Osteoblast (primary cell): ENCODE data around the gene HDAC4. TPM values are rescaled to one million over a fixed set of nuclear protein-coding genes. Genes with fewer than 3 reads are reported as not detected.

ENCODE experiments used
- DNase-seq: peaks from one replicate; pipeline ENCODE4 v3.0.0; 2011; ENCODE audit warnings: low spot score, mixed read lengths; ENCODE audit not compliant: insufficient read length; ENCODE audit errors: missing footprints
- H2AFZ ChIP-seq: 2 replicates; pipeline ENCODE4 v1.6.0; 2011; ENCODE audit warnings: mild to moderate bottlenecking, low read length
- H3K27ac ChIP-seq: 2 replicates; pipeline ENCODE4 v1.5.1; 2011; ENCODE audit warnings: mild to moderate bottlenecking, low read depth, low read length, moderate library complexity
- H3K27me3 ChIP-seq: 2 replicates; pipeline ENCODE4 v1.6.0; 2012; ENCODE audit warnings: mild to moderate bottlenecking, control low read depth, inconsistent platforms, low read length, moderate library complexity; ENCODE audit not compliant: insufficient read depth
- H3K36me3 ChIP-seq: 2 replicates; pipeline ENCODE4 v1.5.1; 2011; ENCODE audit warnings: mild to moderate bottlenecking, low read length, control low read depth, moderate library complexity; ENCODE audit not compliant: insufficient read depth
- H3K4me1 ChIP-seq: 2 replicates; pipeline ENCODE4 v1.5.1; 2011; ENCODE audit warnings: mild to moderate bottlenecking, low read length, control low read depth, moderate library complexity; ENCODE audit not compliant: insufficient read depth
- H3K4me2 ChIP-seq: 2 replicates; pipeline ENCODE4 v1.6.0; 2011; ENCODE audit warnings: mild to moderate bottlenecking, low read length; ENCODE audit not compliant: insufficient read depth
- H3K4me3 ChIP-seq: fragments of 200-600 bp; sonication (generic); 3 replicates; pipeline ENCODE4 v1.5.1; 2012; ENCODE audit warnings: mild to moderate bottlenecking, low read length, inconsistent platforms; ENCODE audit not compliant: insufficient read depth
- H3K79me2 ChIP-seq: 2 replicates; pipeline ENCODE4 v1.6.0; 2012; ENCODE audit warnings: mild to moderate bottlenecking, low read length, control low read depth, inconsistent platforms; ENCODE audit not compliant: insufficient read depth
- H3K9me3 ChIP-seq: 2 replicates; pipeline ENCODE4 v1.5.1; 2011; ENCODE audit warnings: low read depth, low read length, control low read depth
- H4K20me1 ChIP-seq: 2 replicates; pipeline ENCODE4 v1.6.0; 2012; ENCODE audit warnings: mild to moderate bottlenecking, low read length, control low read depth; ENCODE audit not compliant: insufficient read depth
- total RNA-seq: library from RNA; depleted of rRNA; stranded (reverse); fragments of >200 nt; gene quantifications from 2 replicates; pipeline ENCODE4 v1.2.3, GENCODE V29; 2012
- TF ChIP-seq, protein P1 (sequence below): IDR thresholded peaks from 2 replicates; pipeline ENCODE4 v1.5.1; 2011; ENCODE audit warnings: mild to moderate bottlenecking, low read depth, low read length, moderate library complexity; ENCODE audit errors: extremely low read depth

Gene HDAC4
- total RNA-seq, 1 donor: 30.8 TPM

DNA sequence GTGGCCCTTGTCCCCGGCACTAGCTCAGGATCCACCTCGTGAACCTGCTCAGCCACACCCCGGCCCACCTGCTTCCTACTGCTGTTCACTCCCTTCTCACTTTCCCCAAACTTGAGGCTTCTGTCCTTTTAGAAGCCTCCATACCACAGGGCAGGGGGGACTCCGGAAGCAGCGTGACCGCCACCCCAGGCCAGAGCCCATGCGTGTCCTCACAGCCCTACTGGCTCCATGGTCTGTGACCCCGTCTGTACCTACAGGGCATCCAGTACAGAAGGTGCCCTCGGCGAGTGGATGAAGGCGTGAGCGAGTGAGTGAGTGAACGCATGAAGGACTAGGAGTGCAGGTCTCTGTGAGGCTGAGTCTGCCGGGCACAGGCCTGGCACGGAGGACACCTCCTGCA, 299.7 kb downstream of the HDAC4 start:
- DNase-seq: peak; percentile 81
- Histone ChIP-seq H4K20me1 (no peaks in the 10 kb centered on the region), H3K36me3 (peaks cover 5% of the 10 kb centered on the region), H2AFZ (no peak overlapping the region), H3K79me2 (no peaks in the 10 kb centered on the region), H3K27ac (no peak overlapping the region), H3K4me1 (no peaks in the 10 kb centered on the region), H3K9me3 (no peaks in the 10 kb centered on the region), H3K4me3 (no peak overlapping the region), H3K27me3 (no peaks in the 10 kb centered on the region), H3K4me2 (no peak overlapping the region)
- TF ChIP-seq, protein P1, sequence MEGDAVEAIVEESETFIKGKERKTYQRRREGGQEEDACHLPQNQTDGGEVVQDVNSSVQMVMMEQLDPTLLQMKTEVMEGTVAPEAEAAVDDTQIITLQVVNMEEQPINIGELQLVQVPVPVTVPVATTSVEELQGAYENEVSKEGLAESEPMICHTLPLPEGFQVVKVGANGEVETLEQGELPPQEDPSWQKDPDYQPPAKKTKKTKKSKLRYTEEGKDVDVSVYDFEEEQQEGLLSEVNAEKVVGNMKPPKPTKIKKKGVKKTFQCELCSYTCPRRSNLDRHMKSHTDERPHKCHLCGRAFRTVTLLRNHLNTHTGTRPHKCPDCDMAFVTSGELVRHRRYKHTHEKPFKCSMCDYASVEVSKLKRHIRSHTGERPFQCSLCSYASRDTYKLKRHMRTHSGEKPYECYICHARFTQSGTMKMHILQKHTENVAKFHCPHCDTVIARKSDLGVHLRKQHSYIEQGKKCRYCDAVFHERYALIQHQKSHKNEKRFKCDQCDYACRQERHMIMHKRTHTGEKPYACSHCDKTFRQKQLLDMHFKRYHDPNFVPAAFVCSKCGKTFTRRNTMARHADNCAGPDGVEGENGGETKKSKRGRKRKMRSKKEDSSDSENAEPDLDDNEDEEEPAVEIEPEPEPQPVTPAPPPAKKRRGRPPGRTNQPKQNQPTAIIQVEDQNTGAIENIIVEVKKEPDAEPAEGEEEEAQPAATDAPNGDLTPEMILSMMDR: no peak

DNA sequence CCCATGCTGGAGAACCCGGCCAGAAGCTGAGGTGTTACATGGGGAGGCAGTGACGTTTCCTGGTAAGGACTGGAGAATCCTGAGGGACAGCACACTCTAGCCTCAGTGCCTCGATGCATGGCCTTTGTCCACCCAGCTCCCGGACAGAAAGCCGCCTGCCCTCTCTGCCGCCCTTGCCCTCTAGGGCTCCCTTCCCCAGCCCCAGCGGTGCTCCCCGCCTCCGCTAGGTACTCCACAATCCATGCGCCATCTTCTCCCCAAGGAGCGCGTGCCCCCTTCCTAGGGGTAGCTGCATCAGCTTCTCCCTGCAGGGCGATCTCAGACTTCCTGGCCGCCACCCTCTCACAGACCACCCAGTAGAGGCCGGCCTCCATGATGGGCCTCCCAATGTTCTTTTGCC, 301.3 kb downstream of the HDAC4 start:
- H3K4me1 ChIP-seq: no peaks in the 10 kb centered on the region
- H3K27me3 ChIP-seq: no peaks in the 10 kb centered on the region
- no peaks in the 10 kb centered on the region for H4K20me1 ChIP-seq
- H3K4me2 ChIP-seq: no peak overlapping the region
- peaks cover 5% of the 10 kb centered on the region for H3K36me3 ChIP-seq
- no peak overlapping the region for H3K27ac ChIP-seq
- DNase-seq: no peak
- no peaks in the 10 kb centered on the region for H3K79me2 ChIP-seq
- no peak overlapping the region for H3K4me3 ChIP-seq
- no peaks in the 10 kb centered on the region for H3K9me3 ChIP-seq
- TF ChIP-seq, protein P1: no peak
- H2AFZ ChIP-seq: no peak overlapping the region

DNA sequence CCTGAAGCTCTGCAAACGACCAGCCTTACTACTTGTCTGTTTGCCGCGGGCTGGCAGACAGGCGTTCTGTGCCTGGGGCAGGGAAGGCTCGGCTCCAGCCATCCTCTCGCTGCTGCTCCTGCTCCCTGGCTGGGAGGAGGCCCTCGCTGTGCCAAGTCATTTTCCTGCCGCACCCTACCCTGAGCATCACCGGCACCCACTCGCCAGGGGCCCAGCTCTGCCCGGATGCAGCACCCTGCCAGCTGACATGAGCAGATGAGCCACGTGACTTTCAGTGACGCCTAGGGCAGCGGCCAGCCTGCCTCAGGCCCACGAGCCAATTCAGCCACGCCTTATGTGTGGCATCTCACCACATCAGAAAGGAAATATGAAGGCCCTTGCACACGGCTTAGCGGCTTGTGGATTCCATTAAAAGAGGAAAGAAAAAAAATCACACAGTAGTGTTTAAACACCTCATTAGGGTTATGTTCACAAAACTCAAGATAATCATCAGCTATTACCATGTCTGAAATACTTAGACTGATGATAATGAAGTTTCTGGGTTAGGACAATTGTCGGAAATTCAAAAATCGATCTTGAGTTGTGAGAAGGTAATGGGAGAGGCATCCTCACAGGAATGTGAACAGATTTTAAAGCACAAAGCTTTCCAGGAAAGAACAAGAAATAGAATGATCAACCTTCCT, 302.4 kb downstream of the HDAC4 start:
- TF ChIP-seq, protein P1: no peak
- no peak overlapping the region for H2AFZ ChIP-seq
- no peaks in the 10 kb centered on the region for H3K79me2 ChIP-seq
- no peaks in the 10 kb centered on the region for H3K27me3 ChIP-seq
- no peak overlapping the region for H3K4me2 ChIP-seq
- no peaks in the 10 kb centered on the region for H3K9me3 ChIP-seq
- no peaks in the 10 kb centered on the region for H3K4me1 ChIP-seq
- H4K20me1 ChIP-seq: no peaks in the 10 kb centered on the region
- H3K36me3 ChIP-seq: peaks cover 5% of the 10 kb centered on the region
- no peak overlapping the region for H3K27ac ChIP-seq
- DNase-seq: peak; percentile 90
- H3K4me3 ChIP-seq: no peak overlapping the region

DNA sequence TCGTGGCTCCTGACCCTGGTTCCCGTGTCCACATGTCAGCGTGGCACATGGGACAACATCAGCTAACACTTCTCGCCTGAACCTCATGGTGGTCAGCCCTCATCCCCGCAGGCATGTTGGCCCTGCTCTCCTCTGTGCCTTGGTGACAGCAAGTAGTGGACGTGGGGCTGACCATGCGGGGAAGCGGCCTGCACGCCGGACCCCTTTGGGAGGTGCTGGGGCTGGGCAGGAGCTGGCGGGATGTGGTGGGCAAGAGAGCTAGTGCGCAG, 303.5 kb downstream of the HDAC4 start:
- Histone ChIP-seq H2AFZ (no peak overlapping the region), H3K27ac (no peak overlapping the region), H3K4me1 (no peaks in the 10 kb centered on the region), H3K4me3 (no peak overlapping the region), H3K4me2 (no peak overlapping the region), H4K20me1 (no peaks in the 10 kb centered on the region), H3K79me2 (no peaks in the 10 kb centered on the region), H3K9me3 (no peaks in the 10 kb centered on the region), H3K27me3 (no peaks in the 10 kb centered on the region), H3K36me3 (no peaks in the 10 kb centered on the region)
- TF ChIP-seq, protein P1: no peak
- DNase-seq: peak; percentile 81
